Liver (tissue), 9 donors: Measurements from ENCODE around the gene CREBBP. TPM values are rescaled to one million over a fixed set of nuclear protein-coding genes. Genes with fewer than 3 reads are reported as not detected.

Experiments
- DNase-seq: peaks from one replicate; pipeline ENCODE4 v3.0.0-alpha.2; 2017; ENCODE audit warnings: low spot score
- H3K27ac ChIP-seq, 2 donors: one replicate each; pipeline ENCODE4 v1.7.0; 2013; ENCODE audit warnings: inconsistent platforms in 2 of 2, low read length in 2 of 2, control low read depth in 1 of 2, low read depth in 1 of 2, mild to moderate bottlenecking in 1 of 2
- H3K27me3 ChIP-seq, 4 donors: one replicate each; pipeline versions ENCODE4 v1.6.1 to v1.7.0; 2013; ENCODE audit warnings: low read length in 3 of 4, inconsistent platforms in 1 of 4, mild to moderate bottlenecking in 1 of 4, moderate library complexity in 1 of 4; ENCODE audit not compliant: control insufficient read depth in 4 of 4, insufficient read depth in 4 of 4
- H3K36me3 ChIP-seq, 4 donors: one replicate each; pipeline versions ENCODE4 v1.6.1 to v1.7.0; 2013; ENCODE audit warnings: low read length in 3 of 4, mild to moderate bottlenecking in 3 of 4, low read depth in 1 of 4, moderate library complexity in 1 of 4; ENCODE audit not compliant: control insufficient read depth in 4 of 4, insufficient read depth in 3 of 4
- H3K4me1 ChIP-seq, 4 donors: one replicate each; pipeline versions ENCODE4 v1.6.1 to v1.7.0; 2013; ENCODE audit warnings: low read length in 3 of 4, mild to moderate bottlenecking in 3 of 4, moderate library complexity in 1 of 4; ENCODE audit not compliant: control insufficient read depth in 4 of 4, insufficient read depth in 4 of 4
- H3K4me3 ChIP-seq, 3 donors: one replicate each; pipeline versions ENCODE4 v1.6.1 to v1.7.0; 2013; ENCODE audit warnings: low read length in 3 of 3, control low read depth in 1 of 3, low read depth in 1 of 3, mild to moderate bottlenecking in 1 of 3
- H3K9ac ChIP-seq, 2 donors: one replicate each; pipeline ENCODE4 v1.7.0; 2013; ENCODE audit warnings: low read length in 2 of 2, mild to moderate bottlenecking in 2 of 2, moderate library complexity in 2 of 2, control low read depth in 1 of 2, low read depth in 1 of 2
- H3K9me3 ChIP-seq, 4 donors: one replicate each; pipeline versions ENCODE4 v1.6.1 to v1.7.0; 2013; ENCODE audit warnings: low read length in 3 of 4; ENCODE audit not compliant: control insufficient read depth in 4 of 4
- EGR1 ChIP-seq, 2 donors: IDR thresholded peaks; 2 replicates each; pipeline ENCODE4 v1.6.1; 2016 to 2018; ENCODE audit warnings: antibody characterized with exemption in 2 of 2, low read depth in 2 of 2
- FOXA1 ChIP-seq: IDR thresholded peaks from 2 replicates; pipeline ENCODE4 v1.6.1; 2016; ENCODE audit warnings: antibody characterized with exemption
- FOXA2 ChIP-seq: IDR thresholded peaks from 2 replicates; pipeline ENCODE4 v1.6.1; 2016; ENCODE audit warnings: antibody characterized with exemption
- GABPA ChIP-seq, 2 donors: IDR thresholded peaks in 1 of 2; conservative IDR thresholded peaks in 1 of 2; 2 replicates each; pipeline ENCODE4 v1.6.1; 2016; ENCODE audit warnings: antibody characterized with exemption in 2 of 2, mild to moderate bottlenecking in 1 of 2, moderate library complexity in 1 of 2
- HNF4A ChIP-seq, 2 donors: conservative IDR thresholded peaks; 2 replicates each; pipeline ENCODE4 v1.6.1; 2016; ENCODE audit warnings: antibody characterized with exemption in 2 of 2, mild to moderate bottlenecking in 2 of 2
- JUND ChIP-seq, 2 donors: IDR thresholded peaks; 2 replicates each; pipeline ENCODE4 v1.6.1; 2016; ENCODE audit warnings: antibody characterized with exemption in 2 of 2
- MAX ChIP-seq: IDR thresholded peaks from 2 replicates; pipeline ENCODE4 v1.6.1; 2016; ENCODE audit warnings: antibody characterized with exemption
- NR2F2 ChIP-seq: IDR thresholded peaks from 2 replicates; pipeline ENCODE4 v1.6.1; 2016; ENCODE audit warnings: antibody characterized with exemption
- RAD21 ChIP-seq, 2 donors: IDR thresholded peaks; 2 replicates each; pipeline ENCODE4 v1.6.1; 2016; ENCODE audit warnings: antibody characterized with exemption in 2 of 2, mild to moderate bottlenecking in 2 of 2
- REST ChIP-seq: IDR thresholded peaks from 2 replicates; pipeline ENCODE4 v1.6.1; 2016; ENCODE audit warnings: antibody characterized with exemption, mild to moderate bottlenecking
- RXRA ChIP-seq, 2 donors: IDR thresholded peaks; 2 replicates each; pipeline ENCODE4 v1.6.1; 2017 to 2018; ENCODE audit warnings: antibody characterized with exemption in 2 of 2, mild to moderate bottlenecking in 1 of 2
- TAF1 ChIP-seq: conservative IDR thresholded peaks from 2 replicates; pipeline ENCODE4 v1.6.1; 2016; ENCODE audit warnings: antibody characterized with exemption, mild to moderate bottlenecking
- YY1 ChIP-seq: IDR thresholded peaks from 2 replicates; pipeline ENCODE4 v1.6.1; 2016; ENCODE audit warnings: antibody characterized with exemption, mild to moderate bottlenecking
- WGBS: extraction: QIAGEN DNeasy Blood & Tissue Kit; methylation state at CpG from one replicate; pipeline ENCODE4 v1.1.7; 2013; 5-methylcytosine and 5-hydroxymethylcytosine counted together
- polyA plus RNA-seq, 2 donors: library from polyadenylated mRNA; stranded (reverse) in 1 of 2; unstranded in 1 of 2; fragments of 200-250 nt in 1 of 2; fragments of >200 nt in 1 of 2; fragmentation: Nextera tagmentation in 1 of 2; extraction: Ambion mirVana in 1 of 2; gene quantifications; one replicate each; pipeline versions ENCODE4 v1.2.1 to v1.2.3, GENCODE V29; 2013 to 2015
- total RNA-seq, 2 donors: library from RNA; depleted of rRNA; stranded (reverse); fragments of >200 nt; gene quantifications; one replicate each; pipeline ENCODE4 v1.2.3, GENCODE V29; 2014
- TF ChIP-seq, protein P1 (sequence below): fragments of 150-350 bp; IDR thresholded peaks from 2 replicates; pipeline ENCODE4 v1.5.1; 2017; ENCODE audit warnings: improper control_type of control experiment, low read depth, low read length; ENCODE audit not compliant: missing input control
- TF ChIP-seq, protein P2 (sequence below): IDR thresholded peaks from 2 replicates; pipeline ENCODE4 v1.6.1; 2016; ENCODE audit warnings: antibody characterized with exemption
- TF ChIP-seq, protein P3 (sequence below): IDR thresholded peaks from 2 replicates; pipeline ENCODE4 v1.6.1; 2016; ENCODE audit warnings: antibody characterized with exemption
- donor health status: healthy.
- donor health status: healthy.
- donor health status: healthy.
- donor health status: healthy.
- donor health status: healthy.

The CREBBP gene
- total and polyA plus RNA-seq, 4 donors: 7.0 to 25.8 (median 19.5) TPM

DNA sequence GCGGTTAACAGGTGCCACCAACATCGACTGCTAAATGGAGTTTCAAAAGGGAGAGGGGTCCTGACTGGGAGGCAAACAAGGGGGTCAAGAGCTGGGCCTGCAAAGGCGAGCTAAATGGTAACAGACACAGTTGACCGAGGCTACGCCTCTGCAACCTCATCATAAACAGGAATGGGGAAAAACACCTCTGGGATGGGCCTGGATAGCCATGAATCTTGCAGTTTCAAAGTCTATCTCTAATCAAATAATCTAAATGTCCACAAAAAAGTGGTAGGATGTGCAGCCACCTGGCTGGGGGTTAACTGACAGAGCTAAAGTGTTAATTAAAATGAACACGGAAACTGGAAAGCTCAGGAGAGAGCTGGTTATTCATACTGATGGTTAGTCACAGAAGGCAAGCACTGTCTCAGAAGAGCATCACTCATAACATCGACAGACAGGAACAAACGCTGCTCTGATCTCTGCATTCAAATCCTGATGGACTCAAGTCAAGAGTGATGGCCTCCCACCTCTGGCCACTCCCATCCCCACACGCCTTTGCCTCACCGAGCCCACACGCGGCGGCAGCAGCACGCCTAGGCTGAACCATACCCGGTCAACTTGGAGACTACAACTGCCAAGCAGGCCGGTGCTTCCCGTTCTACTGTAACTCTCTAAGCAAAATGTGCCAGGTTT, 56.3 kb downstream of the CREBBP start:
- peaks cover 0 to 2% (median 0%) of the 10 kb centered on the region in 4 donors for H3K36me3 ChIP-seq
- TF ChIP-seq, protein P1, sequence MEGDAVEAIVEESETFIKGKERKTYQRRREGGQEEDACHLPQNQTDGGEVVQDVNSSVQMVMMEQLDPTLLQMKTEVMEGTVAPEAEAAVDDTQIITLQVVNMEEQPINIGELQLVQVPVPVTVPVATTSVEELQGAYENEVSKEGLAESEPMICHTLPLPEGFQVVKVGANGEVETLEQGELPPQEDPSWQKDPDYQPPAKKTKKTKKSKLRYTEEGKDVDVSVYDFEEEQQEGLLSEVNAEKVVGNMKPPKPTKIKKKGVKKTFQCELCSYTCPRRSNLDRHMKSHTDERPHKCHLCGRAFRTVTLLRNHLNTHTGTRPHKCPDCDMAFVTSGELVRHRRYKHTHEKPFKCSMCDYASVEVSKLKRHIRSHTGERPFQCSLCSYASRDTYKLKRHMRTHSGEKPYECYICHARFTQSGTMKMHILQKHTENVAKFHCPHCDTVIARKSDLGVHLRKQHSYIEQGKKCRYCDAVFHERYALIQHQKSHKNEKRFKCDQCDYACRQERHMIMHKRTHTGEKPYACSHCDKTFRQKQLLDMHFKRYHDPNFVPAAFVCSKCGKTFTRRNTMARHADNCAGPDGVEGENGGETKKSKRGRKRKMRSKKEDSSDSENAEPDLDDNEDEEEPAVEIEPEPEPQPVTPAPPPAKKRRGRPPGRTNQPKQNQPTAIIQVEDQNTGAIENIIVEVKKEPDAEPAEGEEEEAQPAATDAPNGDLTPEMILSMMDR: no peak
- TF ChIP-seq FOXA2 (peak; percentile 5), FOXA1 (no peak), JUND (IDR thresholded peaks at IDR 0.05) (no peak), EGR1 (IDR thresholded peaks at IDR 0.05; ENCODE audit: low read depth in 2 of 2) (no peak), NR2F2 (no peak), REST (no peak), HNF4A (conservative IDR thresholded peaks at IDR 0.05) (peak in 1 of 2 donors; percentile 59), RAD21 (IDR thresholded peaks at IDR 0.05) (no peak), RXRA (IDR thresholded peaks at IDR 0.05) (peak in 1 of 2 donors; percentile 38)
- TF ChIP-seq, protein P2, sequence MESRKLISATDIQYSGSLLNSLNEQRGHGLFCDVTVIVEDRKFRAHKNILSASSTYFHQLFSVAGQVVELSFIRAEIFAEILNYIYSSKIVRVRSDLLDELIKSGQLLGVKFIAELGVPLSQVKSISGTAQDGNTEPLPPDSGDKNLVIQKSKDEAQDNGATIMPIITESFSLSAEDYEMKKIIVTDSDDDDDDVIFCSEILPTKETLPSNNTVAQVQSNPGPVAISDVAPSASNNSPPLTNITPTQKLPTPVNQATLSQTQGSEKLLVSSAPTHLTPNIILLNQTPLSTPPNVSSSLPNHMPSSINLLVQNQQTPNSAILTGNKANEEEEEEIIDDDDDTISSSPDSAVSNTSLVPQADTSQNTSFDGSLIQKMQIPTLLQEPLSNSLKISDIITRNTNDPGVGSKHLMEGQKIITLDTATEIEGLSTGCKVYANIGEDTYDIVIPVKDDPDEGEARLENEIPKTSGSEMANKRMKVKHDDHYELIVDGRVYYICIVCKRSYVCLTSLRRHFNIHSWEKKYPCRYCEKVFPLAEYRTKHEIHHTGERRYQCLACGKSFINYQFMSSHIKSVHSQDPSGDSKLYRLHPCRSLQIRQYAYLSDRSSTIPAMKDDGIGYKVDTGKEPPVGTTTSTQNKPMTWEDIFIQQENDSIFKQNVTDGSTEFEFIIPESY: no peak
- TF ChIP-seq, protein P3, sequence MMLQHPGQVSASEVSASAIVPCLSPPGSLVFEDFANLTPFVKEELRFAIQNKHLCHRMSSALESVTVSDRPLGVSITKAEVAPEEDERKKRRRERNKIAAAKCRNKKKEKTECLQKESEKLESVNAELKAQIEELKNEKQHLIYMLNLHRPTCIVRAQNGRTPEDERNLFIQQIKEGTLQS: no peak
- no peak overlapping the region for H3K9ac ChIP-seq
- peak overlapping the region in 1 of 2 donors; percentile 4 for H3K27ac ChIP-seq
- H3K4me1 ChIP-seq: peaks cover 12 to 47% (median 39%) of the 10 kb centered on the region in 4 donors
- no peak overlapping the region for H3K4me3 ChIP-seq
- no peak for DNase-seq
- 79% methylated on average over 17 of the region's 17 CpGs for WGBS
- H3K27me3 ChIP-seq: no peaks in the 10 kb centered on the region
- H3K9me3 ChIP-seq: no peaks in the 10 kb centered on the region

DNA sequence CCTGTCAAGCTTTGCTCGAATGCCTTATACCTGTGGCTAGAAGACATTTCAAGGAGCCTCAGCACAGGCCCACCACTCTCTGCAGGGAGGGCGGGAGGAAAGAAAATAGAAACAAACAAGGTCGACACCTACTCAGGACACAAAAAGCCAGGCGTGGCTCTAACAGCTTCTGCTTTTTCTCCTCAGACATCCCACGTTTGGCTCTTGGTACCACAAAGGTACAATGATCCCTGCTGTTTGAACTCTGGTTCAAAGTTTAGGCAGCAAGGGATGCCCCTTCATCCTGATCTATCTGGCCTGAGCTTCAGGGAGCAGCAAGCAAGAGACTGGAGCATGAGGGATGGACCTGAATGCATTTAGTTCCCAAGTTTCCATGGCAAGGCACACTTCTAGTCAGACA, 57.1 kb downstream of the CREBBP start:
- 69% methylated on average over 5 of the region's 5 CpGs for WGBS
- Histone ChIP-seq H3K4me1 (peaks cover 12 to 53% (median 44%) of the 10 kb centered on the region in 4 donors), H3K27ac (no peak overlapping the region)
- no peak for TF ChIP-seq YY1
- TF ChIP-seq HNF4A (conservative IDR thresholded peaks at IDR 0.05): peak; percentile 62 to 69
- TF ChIP-seq REST: no peak
- TF ChIP-seq TAF1: no peak
- TF ChIP-seq RXRA (IDR thresholded peaks at IDR 0.05): peak in 1 of 2 donors; percentile 13
- TF ChIP-seq, protein P3: no peak
- TF ChIP-seq, protein P1: no peak
- no peak for TF ChIP-seq GABPA (IDR thresholded peaks at IDR 0.05 in 1 of 2, conservative IDR thresholded peaks at IDR 0.05 in 1 of 2)
- TF ChIP-seq MAX: no peak

More for the DNA sequence above, 57.1 kb downstream of the CREBBP start:
- no peaks in the 10 kb centered on the region for H3K9me3 ChIP-seq
- no peaks in the 10 kb centered on the region for H3K36me3 ChIP-seq
- H3K27me3 ChIP-seq: no peaks in the 10 kb centered on the region
- DNase-seq: no peak
- no peak overlapping the region for H3K9ac ChIP-seq
- no peak overlapping the region for H3K4me3 ChIP-seq
